ENCODE measurements around the gene PHOSPHO1.

GRCh38 chr17:49213847-49214246 is 16.7 kb downstream of the PHOSPHO1 start:
- TF ChIP-seq CTCF (conservative IDR thresholded peaks at IDR 0.05; ENCODE audit: low read depth, low read length) (no peak), EZH2 (IDR thresholded peaks at IDR 0.05; ENCODE audit: borderline replicate concordance, low read depth, low read length, poor library complexity, severe bottlenecking) (no peak)

All from A673 (cell line).